T-helper 1 cell treated with Interleukin-12 subunit alpha and Interleukin-12 subunit beta and Interleukin-4 antibody, amounts not matched to agents 30 μg/mL and 1 μg/mL, for 36 hours (primary cell): ENCODE data around the gene CDC123.
A peak's percentile ranks its signal among the peaks of the same experiment; 100 is the strongest.
"Not testable (repeated sequence)": the region's sequence is repeated elsewhere in the genome, so short reads cannot be mapped to it uniquely, and the experiment has no call there.

Experiments used
- H3K27ac Mint-ChIP-seq: one replicate; pipeline ENCODE4 v1.8.0; 2021; ENCODE audit warnings: mild to moderate bottlenecking, mixed read lengths
- H3K27me3 Mint-ChIP-seq: one replicate; pipeline ENCODE4 v1.8.0; 2021; ENCODE audit warnings: low read depth, mixed read lengths
- H3K36me3 Mint-ChIP-seq: one replicate; pipeline ENCODE4 v1.8.0; 2021; ENCODE audit warnings: low read depth, mixed read lengths
- H3K4me1 Mint-ChIP-seq: one replicate; pipeline ENCODE4 v1.8.0; 2021; ENCODE audit warnings: low read depth, mixed read lengths
- H3K4me3 Mint-ChIP-seq: one replicate; pipeline ENCODE4 v1.8.0; 2021; ENCODE audit warnings: mild to moderate bottlenecking, moderate library complexity, mixed read lengths
- H3K9me3 Mint-ChIP-seq: one replicate; pipeline ENCODE4 v1.8.0; 2021; ENCODE audit warnings: mixed read lengths

CDC123 gene

DNA sequence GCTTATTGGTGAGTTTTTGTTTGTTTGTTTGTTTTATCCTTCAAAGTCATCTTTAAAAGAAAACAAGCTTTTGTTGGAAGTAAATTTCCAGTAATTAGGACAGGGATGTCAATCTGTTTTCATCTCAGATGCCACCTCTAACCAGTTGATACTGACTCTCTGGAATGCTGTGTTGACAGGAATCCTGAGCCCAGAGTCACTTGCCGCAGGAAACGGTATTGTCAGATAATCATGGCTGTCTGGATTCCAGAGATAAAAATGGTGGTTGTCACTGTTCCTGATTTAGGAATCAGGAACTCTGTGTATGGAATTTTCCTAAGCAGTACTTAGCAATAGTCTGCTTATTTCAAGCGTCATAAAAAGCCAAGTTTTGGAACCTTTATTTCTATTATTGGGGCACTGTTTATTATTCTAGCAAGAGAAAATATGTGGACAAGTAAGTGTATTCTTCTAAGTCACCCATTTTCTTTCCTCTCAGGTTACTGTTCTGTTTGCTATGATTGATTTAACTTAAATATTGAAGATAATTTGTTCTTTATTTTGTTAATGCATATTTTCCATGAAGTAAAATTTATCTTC lies 39.2 kb downstream of the CDC123 start:
- H3K9me3 Mint-ChIP-seq = no peaks in the 10 kb centered on the region
- H3K4me3 Mint-ChIP-seq = no peak overlapping the region
- no peak overlapping the region for H3K27ac Mint-ChIP-seq

DNA sequence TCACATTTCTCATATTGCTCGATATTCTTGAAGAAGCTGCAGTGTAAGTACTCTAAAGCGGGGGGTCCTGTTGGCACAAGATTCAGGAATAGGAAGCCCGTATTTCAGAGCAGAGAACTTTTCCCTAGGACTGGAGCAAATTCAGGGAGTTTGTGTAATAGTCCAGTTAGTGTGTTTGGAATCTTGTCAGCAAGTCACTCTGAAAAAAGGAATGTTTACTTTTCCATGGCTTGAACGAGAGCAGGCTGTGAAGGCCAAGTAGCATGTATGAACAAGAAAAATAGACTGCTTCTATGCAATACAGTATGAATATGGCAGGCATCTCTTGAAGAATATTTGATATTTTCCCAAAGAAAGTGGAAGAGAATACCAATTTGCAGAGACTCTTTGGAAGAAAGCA lies 39.8 kb downstream of the CDC123 start:
- Mint-ChIP-seq H3K4me3 (no peak overlapping the region), H3K27ac (no peak overlapping the region), H3K9me3 (no peaks in the 10 kb centered on the region), H3K27me3 (no peaks in the 10 kb centered on the region), H3K4me1 (peaks cover 6% of the 10 kb centered on the region), H3K36me3 (peaks cover 49% of the 10 kb centered on the region)

More for the DNA sequence above, 39.2 kb downstream of the CDC123 start:
- Mint-ChIP-seq H3K36me3 (peaks cover 45% of the 10 kb centered on the region), H3K4me1 (peaks cover 1% of the 10 kb centered on the region), H3K27me3 (no peaks in the 10 kb centered on the region)

DNA sequence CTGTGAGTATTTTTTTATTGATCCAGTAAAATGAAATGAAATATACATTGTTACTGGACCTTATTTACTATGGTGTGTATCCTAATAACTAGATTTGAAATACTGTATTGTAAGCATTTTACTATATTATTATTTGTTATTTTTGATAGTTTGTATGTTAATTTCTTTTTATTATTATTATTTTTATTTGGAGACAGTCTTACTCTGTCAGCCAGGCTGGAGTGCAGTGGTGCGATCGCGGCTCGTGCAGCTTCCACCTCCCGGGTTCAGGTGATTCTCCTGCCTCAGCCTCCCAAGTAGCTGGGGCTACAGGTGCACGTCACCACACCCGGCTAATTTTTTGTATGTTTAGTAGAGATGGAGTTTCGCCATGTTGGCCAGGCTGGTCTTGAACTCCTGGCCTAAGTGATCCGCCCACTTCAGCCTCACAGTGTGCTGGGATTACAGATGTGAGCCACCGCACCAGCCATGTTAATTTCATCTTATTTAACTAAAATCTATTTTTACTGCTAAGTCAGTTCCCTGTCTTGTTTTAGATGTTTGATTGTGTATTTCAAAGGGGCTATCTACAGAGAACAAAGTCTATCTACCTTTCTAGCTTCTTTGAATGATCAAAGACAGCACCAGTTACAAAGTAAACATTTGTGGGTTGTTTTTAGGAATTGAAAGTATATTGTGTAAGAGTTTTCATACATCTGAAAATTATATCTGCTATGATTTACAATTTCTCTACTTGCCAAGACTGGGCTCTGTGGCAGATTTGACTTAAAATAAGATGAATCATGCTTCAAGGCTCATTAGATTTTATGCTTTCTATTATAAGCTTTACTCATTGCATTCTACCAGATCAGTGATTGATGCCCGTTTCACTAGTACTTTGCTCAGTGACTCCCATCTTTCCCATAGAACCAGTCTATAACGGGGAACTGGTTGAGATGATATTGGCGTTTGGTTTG lies 41.6 kb downstream of the CDC123 start:
- Mint-ChIP-seq H3K27me3 (no peaks in the 10 kb centered on the region), H3K4me3 (no peak overlapping the region), H3K27ac (no peak overlapping the region), H3K4me1 (peaks cover 22% of the 10 kb centered on the region), H3K36me3 (peaks cover 55% of the 10 kb centered on the region), H3K9me3 (no peaks in the 10 kb centered on the region)

DNA sequence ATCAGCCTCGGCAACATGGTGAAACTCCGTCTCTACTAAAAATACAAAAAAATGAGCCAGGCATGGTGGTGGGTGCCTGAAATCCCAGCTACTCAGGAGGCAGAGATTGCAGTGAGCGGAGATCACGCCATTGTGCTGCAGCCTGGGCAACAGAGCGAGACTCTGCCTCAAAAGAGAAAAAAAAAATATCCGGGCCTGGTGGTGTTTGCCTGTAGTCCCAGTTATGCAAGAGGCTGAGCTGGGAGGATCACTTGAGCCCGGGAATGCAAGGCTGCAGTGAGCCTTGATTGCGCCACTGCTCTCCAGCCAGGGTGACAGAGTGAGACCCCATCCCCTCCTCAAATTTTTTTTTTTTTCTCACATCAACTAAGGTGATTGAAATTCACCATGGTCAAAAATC lies 42.8 kb downstream of the CDC123 start:
- Mint-ChIP-seq H3K4me1 (peaks cover 24% of the 10 kb centered on the region), H3K27me3 (no peaks in the 10 kb centered on the region), H3K9me3 (no peaks in the 10 kb centered on the region), H3K27ac (no peak overlapping the region), H3K4me3 (no peak overlapping the region), H3K36me3 (peaks cover 52% of the 10 kb centered on the region)

DNA sequence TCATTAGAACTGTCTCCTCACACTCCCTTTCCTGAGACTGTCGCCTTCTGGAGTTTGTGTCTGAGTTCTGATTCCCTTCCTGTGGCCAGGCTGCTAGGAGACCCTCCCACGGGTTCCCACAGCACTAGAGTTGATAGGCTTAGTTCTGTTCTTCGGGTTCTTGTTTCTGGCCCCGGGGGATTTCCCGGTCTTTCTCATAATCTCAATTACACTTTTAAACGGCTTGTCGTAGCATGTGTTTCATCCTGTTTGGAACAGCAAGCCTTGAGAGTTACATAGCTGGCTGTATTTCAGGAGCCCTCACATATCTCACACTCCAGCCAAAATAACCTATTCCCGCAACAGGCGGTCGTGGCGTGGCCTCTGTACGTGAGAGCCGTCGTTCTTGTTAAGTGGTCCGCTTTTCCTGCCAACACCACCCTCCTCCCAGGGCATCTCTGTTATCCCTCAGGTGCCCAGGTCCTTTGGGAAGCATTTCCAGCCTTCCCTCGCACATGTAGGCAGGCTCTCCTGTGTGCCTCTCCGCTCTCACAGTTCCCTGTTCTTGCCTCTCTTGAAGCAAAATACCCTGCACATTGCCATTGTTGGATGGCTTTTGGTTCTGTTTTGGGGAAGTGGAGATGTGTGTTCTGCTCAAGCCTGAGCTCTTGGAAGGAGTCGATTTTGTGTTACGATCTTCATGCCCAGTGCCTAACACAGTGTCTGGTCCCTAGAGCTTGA lies 46.0 kb downstream of the CDC123 start:
- Mint-ChIP-seq H3K4me3 (peak overlapping the region; percentile 28), H3K4me1 (peaks cover 27% of the 10 kb centered on the region), H3K36me3 (peaks cover 48% of the 10 kb centered on the region), H3K9me3 (no peaks in the 10 kb centered on the region), H3K27ac (peak overlapping the region; percentile 80), H3K27me3 (no peaks in the 10 kb centered on the region)

DNA sequence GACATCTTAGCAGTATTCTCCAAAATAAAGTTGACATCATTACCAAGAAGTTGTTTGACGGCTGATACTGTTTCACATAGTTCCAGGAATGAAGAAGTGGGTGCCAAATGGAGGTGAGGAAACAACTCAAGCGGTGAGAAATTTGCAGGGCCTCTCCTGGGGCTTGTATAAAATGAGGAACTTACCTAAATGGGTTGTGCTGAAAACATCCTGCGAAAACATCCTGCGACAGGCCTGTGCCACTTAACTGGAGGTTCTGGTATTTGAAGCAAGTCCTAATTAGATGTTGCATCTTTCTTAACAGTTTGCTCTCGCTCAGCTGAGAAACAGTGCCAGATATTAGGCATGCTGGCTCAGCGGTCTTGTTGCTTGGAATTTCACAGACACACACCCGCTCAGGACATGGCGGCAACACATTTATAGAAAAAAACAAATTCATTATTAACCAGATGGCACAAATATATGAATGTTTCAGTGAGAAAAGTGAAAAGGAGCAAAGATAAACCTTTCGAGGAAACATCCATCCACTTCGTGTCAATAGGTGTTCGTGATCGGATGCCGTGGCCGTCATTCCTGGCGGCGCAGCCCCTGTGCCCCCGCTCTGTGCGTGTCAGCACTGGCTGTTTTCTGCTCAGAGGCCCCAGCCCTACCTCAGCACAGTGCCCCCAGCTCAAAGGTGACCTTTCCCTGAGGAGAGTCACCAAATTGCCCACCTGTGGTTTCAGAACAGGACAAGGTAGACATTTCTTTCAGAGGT lies 48.1 kb downstream of the CDC123 start:
- no peak overlapping the region for H3K4me3 Mint-ChIP-seq
- H3K36me3 Mint-ChIP-seq = peaks cover 41% of the 10 kb centered on the region
- no peaks in the 10 kb centered on the region for H3K9me3 Mint-ChIP-seq
- H3K27me3 Mint-ChIP-seq = no peaks in the 10 kb centered on the region
- no peak overlapping the region for H3K27ac Mint-ChIP-seq
- H3K4me1 Mint-ChIP-seq = peaks cover 29% of the 10 kb centered on the region

DNA sequence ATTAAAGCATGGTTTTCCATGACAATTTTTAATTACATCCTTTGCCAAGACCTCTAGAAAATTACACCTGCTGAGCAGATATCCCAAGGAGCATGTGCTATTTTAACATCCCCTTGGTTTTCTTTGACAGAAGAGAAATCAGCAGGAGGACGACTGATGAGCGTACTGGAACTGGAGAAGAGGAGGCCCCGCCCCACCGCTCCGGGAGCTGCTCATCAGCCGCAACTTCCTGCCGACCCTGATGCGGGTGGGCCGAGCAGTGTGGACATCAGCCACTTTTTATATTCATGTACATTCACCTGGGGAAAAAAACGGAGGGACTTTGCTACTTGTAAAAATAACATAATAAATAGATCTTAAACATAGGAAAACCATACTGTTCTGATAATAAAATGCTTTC lies 54.2 kb downstream of the CDC123 start:
- H3K9me3 Mint-ChIP-seq = no peaks in the 10 kb centered on the region
- peaks cover 1% of the 10 kb centered on the region for H3K4me1 Mint-ChIP-seq
- peaks cover 32% of the 10 kb centered on the region for H3K36me3 Mint-ChIP-seq
- H3K4me3 Mint-ChIP-seq = no peak overlapping the region
- no peaks in the 10 kb centered on the region for H3K27me3 Mint-ChIP-seq
- H3K27ac Mint-ChIP-seq = no peak overlapping the region

DNA sequence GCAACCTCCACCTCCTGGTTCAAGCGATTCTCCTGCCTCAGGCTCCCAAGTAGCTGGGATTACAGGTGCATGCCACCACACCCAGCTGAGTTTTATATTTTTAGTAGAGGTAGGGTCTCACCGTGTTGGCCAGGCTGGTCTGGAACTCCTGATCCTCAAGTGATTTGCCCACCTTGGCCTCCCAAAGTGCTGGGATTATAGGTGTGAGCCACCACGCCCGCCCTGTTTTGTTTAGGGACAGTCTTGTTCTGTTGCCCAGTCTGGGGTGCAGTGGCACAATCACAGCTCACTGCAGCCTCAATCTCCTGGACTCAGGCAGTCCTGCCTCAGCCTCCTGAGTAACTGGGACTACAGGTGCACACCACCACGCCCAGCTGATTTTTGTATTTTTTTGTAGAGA lies 54.7 kb downstream of the CDC123 start:
- H3K36me3 Mint-ChIP-seq = peaks cover 32% of the 10 kb centered on the region
- not testable (repeated sequence) for H3K4me1 Mint-ChIP-seq, H3K27me3 Mint-ChIP-seq, H3K27ac Mint-ChIP-seq, H3K9me3 Mint-ChIP-seq, H3K4me3 Mint-ChIP-seq

DNA sequence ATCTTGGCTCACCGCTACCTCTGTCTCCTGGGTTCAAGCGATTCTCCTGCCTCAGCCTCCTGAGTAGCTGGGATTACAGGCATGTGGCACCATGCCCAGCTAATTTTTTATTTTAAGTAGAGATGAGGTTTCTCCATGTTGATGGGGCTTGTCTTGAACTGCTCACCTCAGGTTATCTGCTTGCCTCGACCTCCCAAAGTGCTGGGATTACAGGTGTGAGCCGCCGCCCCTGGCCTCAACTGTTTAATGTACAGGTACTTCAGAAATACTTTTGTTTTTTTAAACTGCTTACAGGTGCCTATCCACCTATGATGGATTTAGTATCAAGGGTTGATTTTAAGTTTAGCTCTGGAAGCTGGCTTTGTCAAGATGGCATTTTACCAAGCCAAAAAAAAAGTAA lies 55.6 kb downstream of the CDC123 start:
- peaks cover 1% of the 10 kb centered on the region for H3K4me1 Mint-ChIP-seq
- no peaks in the 10 kb centered on the region for H3K9me3 Mint-ChIP-seq
- no peak overlapping the region for H3K4me3 Mint-ChIP-seq
- peaks cover 26% of the 10 kb centered on the region for H3K36me3 Mint-ChIP-seq
- no peak overlapping the region for H3K27ac Mint-ChIP-seq
- no peaks in the 10 kb centered on the region for H3K27me3 Mint-ChIP-seq

DNA sequence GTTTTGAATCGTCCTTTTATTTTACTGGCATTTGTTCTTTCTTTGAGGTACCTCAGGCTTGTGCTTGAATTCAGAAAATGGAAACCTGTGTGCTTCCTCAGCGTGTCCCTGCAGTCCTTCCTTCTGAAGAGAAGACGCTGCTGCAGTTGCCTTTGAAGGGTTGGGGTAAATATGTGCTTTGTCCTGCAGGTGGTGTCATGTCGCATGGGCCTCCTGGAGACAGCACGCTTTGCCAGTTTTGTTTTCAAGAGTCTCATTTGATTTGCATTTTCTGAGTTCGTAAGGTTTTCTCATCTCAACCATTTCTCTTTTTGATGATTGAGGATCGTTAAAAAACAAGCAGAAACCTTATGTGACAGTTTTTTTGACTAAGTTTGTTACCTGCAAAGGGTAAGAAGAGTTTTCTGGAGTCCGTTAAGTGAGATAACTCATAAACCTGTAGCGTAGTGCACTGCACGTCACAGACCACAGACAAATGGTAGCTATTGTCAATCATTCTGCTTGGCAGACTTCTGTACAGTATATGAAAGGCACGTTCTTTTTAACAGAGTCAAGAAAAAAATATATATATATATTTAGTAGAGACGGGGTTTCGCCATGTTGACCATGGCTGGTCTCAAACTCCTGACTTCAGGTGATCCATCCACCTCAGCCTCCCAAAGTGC lies 57.0 kb downstream of the CDC123 start:
- Mint-ChIP-seq H3K27me3 (no peaks in the 10 kb centered on the region), H3K36me3 (peaks cover 22% of the 10 kb centered on the region), H3K9me3 (no peaks in the 10 kb centered on the region), H3K4me3 (no peak overlapping the region), H3K4me1 (no peaks in the 10 kb centered on the region), H3K27ac (no peak overlapping the region)

DNA sequence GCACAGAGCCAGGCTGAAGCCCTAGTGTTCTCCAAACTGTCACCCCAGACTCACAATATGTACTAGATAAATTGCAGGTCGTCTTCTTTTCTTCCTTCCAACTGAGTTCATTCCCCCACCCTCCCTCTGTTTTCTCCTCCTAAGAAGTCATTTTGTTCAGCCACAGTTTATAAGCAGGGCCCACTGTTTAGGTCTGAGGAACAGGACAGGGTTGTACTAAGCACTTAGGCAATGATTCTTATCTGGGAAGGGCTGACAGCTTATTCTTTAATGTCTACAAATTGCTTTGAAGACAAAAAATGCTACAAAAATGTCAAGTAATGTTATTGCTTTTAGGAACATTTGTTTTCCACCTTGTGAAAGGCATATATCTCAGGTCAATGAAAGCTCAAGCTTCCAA lies 59.1 kb downstream of the CDC123 start:
- Mint-ChIP-seq H3K4me1 (no peaks in the 10 kb centered on the region), H3K4me3 (no peak overlapping the region), H3K27me3 (no peaks in the 10 kb centered on the region)

DNA sequence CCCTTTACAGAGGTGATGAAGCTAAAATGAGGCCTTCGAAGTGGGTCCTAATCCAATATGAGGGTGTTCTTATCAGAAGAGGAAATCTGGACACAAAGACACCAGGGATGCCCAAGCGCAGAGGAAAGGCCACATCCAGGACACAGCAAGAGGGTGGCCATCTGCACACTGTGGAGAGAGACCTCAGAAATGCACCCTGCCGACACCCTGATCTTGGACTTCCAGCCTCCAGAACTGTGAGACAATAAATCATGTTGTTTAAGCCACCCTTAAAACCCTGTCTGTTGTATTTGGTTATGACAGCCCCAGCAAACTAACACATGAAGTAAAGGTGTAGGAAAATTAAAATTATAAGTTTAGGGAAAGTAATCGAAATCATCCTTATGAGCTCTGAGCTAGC lies 64.0 kb downstream of the CDC123 start:
- Mint-ChIP-seq H3K27me3 (no peaks in the 10 kb centered on the region), H3K27ac (no peak overlapping the region), H3K4me1 (peaks cover 15% of the 10 kb centered on the region), H3K4me3 (no peak overlapping the region), H3K36me3 (peaks cover 6% of the 10 kb centered on the region), H3K9me3 (no peaks in the 10 kb centered on the region)

More for the DNA sequence above, 59.1 kb downstream of the CDC123 start:
- H3K9me3 Mint-ChIP-seq = no peaks in the 10 kb centered on the region
- peaks cover 19% of the 10 kb centered on the region for H3K36me3 Mint-ChIP-seq
- H3K27ac Mint-ChIP-seq = no peak overlapping the region

DNA sequence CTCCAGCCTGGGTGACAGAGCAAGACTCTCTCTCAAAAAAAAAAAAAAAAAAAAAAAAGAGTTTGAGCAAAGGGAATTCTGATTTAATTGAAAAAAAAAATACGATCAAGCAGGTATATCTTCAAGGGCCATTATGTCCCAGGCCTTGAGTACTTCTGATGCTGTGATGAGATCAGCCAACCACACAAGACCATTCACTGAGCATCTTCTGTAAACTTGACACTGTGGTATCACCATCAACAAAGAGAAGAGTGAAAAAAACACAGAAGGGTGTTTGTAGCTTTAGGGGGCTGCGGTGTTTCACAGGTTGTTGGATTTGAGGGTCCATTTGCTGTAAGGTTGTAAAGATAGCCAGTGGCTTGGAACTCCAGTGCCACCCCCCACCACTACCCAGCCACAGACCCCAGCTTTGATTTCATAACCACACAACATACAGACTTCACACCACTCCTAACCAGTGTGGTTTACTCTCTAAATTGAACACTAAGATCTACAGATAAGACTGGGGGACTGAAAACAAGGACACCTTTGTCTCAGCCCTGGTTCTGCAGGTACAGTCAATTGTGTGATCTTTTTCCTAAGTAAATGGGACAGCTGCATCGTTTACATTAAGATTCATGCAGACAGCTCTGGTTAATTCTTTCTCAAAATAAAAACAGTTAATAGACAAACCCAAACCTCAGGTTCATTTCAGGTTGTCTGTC lies 66.4 kb downstream of the CDC123 start:
- Mint-ChIP-seq H3K27me3 (no peaks in the 10 kb centered on the region), H3K27ac (peak overlapping the region; percentile 24), H3K4me3 (no peak overlapping the region), H3K36me3 (peaks cover 6% of the 10 kb centered on the region), H3K9me3 (no peaks in the 10 kb centered on the region), H3K4me1 (peaks cover 20% of the 10 kb centered on the region)
